HG03060 (cell line): ENCODE measurements around the gene EPAS1.

ENCODE experiments used
- ATAC-seq: cut with Tn5 transposase; IDR thresholded peaks from one replicate; pipeline ENCODE4 v1.9.1; 2021; ENCODE audit warnings: low read depth, moderate number of reproducible peaks; ENCODE audit not compliant: unreplicated experiment

The EPAS1 gene

DNA sequence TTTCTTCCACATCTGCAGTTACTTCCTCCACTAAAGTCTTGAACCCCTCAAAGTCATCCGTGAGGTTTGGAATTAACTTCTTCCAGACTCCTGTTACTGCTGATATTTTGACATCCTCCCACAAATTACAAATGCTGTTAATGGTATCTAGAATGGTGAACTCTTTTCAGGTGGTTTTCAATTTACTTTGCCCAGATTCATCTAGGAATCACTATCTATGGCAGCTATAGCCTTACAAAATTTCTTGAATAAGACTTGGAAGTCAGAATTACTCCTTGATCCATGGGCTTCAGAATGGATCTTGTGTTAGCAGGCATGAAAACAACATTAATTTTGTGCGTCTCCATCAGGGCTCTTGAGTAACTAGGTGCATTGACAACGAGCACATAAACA lies 19.9 kb downstream of the EPAS1 start:
- no peak for ATAC-seq

GRCh38 chr2:46318579-46319460 lies 21.6 kb downstream of the EPAS1 start:
- ATAC-seq: no peak

GRCh38 chr2:46319711-46320110 lies 22.5 kb downstream of the EPAS1 start:
- ATAC-seq: no peak

GRCh38 chr2:46320141-46320567 lies 22.9 kb downstream of the EPAS1 start:
- ATAC-seq: no peak

- ATAC-seq: no peak
These were observed 26.5 kb downstream of the EPAS1 start for GRCh38 chr2:46323730-46324129.

- ATAC-seq: no peak
These were observed 28.1 kb downstream of the EPAS1 start for GRCh38 chr2:46325182-46325928.

- no peak for ATAC-seq
These were observed 29.2 kb downstream of the EPAS1 start for GRCh38 chr2:46326231-46326980.

- ATAC-seq: no peak
These were observed 30.4 kb downstream of the EPAS1 start for GRCh38 chr2:46327627-46328026.

- no peak for ATAC-seq
These were observed 31.1 kb downstream of the EPAS1 start for GRCh38 chr2:46328291-46328690.

- ATAC-seq: no peak
These were observed 31.6 kb downstream of the EPAS1 start for GRCh38 chr2:46328829-46329228.

GRCh38 chr2:46329340-46329739 lies 32.1 kb downstream of the EPAS1 start:
- no peak for ATAC-seq

- ATAC-seq: no peak
These were observed 32.9 kb downstream of the EPAS1 start for GRCh38 chr2:46329803-46330775.

DNA sequence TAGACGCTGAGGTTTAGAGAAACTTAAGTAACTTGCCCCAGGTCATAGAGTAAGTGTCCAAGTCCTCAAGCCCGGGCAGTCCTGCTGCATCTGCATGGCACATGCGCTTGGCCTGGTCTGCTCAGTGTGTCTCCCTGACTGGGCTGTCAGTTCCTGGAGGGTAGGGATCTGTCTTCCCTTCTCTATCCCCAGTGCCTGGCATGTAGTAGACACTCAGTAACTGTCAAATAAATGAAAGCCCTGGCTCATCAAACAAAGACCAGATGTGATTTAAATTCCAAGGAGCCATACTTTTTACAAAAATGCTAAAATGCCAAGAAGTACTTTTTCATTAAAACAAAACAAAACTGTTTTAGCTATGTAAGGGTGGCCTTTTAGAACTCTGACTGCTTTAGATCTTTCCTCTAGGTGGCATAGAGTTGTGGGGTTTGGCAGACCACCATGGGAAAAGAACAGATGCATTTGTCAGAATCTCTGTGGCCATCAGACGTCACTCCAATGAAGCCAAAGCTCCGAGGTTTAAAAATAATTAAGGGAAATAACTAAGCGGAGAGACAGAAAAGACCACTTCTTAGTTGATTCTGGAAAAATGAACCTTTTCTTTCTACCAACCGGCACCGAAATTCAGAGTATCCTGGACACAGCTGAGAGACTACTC lies 34.0 kb downstream of the EPAS1 start:
- no peak for ATAC-seq

GRCh38 chr2:46332686-46333281 lies 35.6 kb downstream of the EPAS1 start:
- no peak for ATAC-seq

DNA sequence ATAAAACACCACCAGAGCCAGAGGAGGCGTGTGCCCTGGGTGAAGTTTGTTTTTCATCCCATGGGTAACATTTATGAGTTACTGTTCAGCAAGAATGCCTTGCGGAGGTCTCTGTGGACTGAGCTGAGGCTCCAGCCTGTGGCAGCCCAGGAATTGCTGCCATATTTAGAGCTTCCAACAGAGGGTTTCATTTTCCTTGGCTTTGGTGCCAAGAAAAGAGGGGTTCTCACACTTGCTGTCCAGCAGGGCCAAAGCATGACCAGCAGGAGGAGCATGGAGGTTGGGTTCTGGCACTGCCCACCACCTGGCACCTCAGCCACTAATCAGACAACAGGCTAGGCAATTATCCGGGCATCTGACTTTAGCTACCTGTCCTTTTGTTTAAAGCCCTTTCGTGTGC lies 36.7 kb downstream of the EPAS1 start:
- no peak for ATAC-seq

DNA sequence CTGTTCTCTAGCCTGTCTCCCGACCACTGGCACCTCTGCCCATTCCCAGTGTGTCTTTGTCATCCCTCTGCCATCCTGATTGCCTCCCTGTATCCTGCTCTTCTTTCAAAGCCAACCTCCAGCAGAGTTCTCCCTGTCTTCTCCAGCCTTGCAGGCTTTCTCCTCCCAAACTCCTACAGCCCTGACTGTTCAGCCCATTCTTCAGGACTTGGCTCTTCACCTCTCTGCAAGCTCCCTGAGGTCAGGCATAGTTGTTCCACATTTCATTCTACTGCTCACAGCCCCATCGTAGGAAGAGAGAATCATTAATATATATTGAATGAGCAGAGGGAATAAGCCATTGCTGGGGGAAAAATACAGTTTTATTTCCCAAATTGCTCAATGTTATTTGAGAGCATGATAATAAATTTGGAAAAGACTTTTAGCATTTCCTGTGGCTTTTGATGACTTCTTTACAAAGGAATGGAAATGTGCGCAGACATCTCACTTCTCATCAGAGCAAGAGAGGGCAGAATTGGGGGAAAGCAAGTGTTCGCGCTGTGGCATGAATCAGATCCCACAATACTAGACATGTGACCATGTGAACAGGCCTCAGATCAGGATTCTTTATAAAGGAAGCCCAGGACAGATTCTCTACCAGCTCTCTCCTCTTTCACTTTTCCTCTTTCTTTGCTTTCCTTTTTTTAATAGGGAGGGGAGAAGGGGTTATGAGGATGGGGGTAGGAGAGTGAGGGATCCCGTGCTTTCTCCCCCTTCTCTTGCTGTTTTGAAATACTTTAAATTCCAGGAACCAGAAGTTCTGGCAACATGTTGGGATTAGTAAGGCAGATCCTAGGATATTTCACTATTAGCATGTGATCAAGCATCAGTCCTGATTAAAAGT lies 37.4 kb downstream of the EPAS1 start:
- ATAC-seq: no peak

GRCh38 chr2:46335391-46336282 lies 38.4 kb downstream of the EPAS1 start:
- no peak for ATAC-seq
